Ovary (tissue), 9 donors: Measurements from ENCODE around the gene FTCD. TPM values are rescaled to one million over a fixed set of nuclear protein-coding genes. Genes with fewer than 3 reads are reported as not detected.
"Not testable (repeated sequence)": the region's sequence is repeated elsewhere in the genome, so short reads cannot be mapped to it uniquely, and the experiment has no call there.

ENCODE experiments used
- DNase-seq, 5 donors: peaks; one replicate each; pipeline ENCODE4 v3.0.0-alpha.2; 2019 to 2020
- H3K27ac ChIP-seq, 2 donors: fragments of 200-600 bp; one replicate each; pipeline versions ENCODE4 v1.5.1 to v1.8.0; 2019 to 2022
- H3K27me3 ChIP-seq: fragments of 200-600 bp; one replicate; pipeline ENCODE4 v1.8.0; 2022
- H3K36me3 ChIP-seq: fragments of 200-600 bp; sonication (generic); one replicate; pipeline ENCODE4 v1.5.1; 2019
- H3K4me1 ChIP-seq: one replicate; pipeline ENCODE4 v1.8.1; 2013; ENCODE audit warnings: mild to moderate bottlenecking, moderate library complexity; ENCODE audit not compliant: insufficient read depth
- H3K4me3 ChIP-seq: fragments of 200-600 bp; sonication (generic); one replicate; pipeline ENCODE4 v1.5.1; 2017
- H3K9me3 ChIP-seq, 2 donors: fragments of 200-600 bp in 1 of 2; sonication (generic) in 1 of 2; one replicate each; pipeline versions ENCODE4 v1.5.1 to v1.8.1; 2013 to 2019; ENCODE audit warnings: mild to moderate bottlenecking in 1 of 2, moderate library complexity in 1 of 2
- CTCF ChIP-seq, 3 donors: fragments of 450-650 bp in 2 of 3; fragments of 200-600 bp in 1 of 3; IDR thresholded peaks; one replicate each; pipeline versions ENCODE4 v1.5.1 to v1.8.0; 2016 to 2022; ENCODE audit warnings: antibody characterized with exemption in 3 of 3, mild to moderate bottlenecking in 1 of 3
- EP300 ChIP-seq: sonication (generic); formaldehyde crosslinking; IDR thresholded peaks from one replicate; pipeline ENCODE4 v1.6.1; 2017; ENCODE audit warnings: antibody characterized with exemption
- POLR2A ChIP-seq: fragments of 450-650 bp; IDR thresholded peaks from one replicate; pipeline ENCODE4 v1.6.1; 2017; ENCODE audit warnings: antibody characterized with exemption, mild to moderate bottlenecking, moderate library complexity
- WGBS, 3 donors: extraction: QIAGEN DNeasy Blood & Tissue Kit in 1 of 3; methylation state at CpG; one replicate each; pipeline versions ENCODE4 v1.1.5 to v1.1.7; 2013 to 2017; 5-methylcytosine and 5-hydroxymethylcytosine counted together
- intact Hi-C, 4 donors: fragments of 100-400 bp; cut with DNase I; formaldehyde crosslinking; loops; one replicate each; pipeline versions ENCODE4 v1.11.0 to v1.15.1; 2022 to 2023
- polyA plus RNA-seq, 2 donors: library from polyadenylated mRNA; stranded (reverse); fragments of 200-250 nt in 1 of 2; fragments of 350-450 nt in 1 of 2; fragmentation: Illumina TruSeq in 1 of 2; extraction: RNeasy Lipid Tissue Mini Kit (QIAGEN cat#74804) in 1 of 2; gene quantifications; one replicate each; pipeline ENCODE4 v1.2.3, GENCODE V29; 2013 to 2014
- total RNA-seq, 7 donors: library from RNA; depleted of rRNA in 2 of 7; stranded (reverse); fragments of >200 nt in 2 of 7; fragmentation: NEBNext Ultra II Directional in 3 of 7; extraction: Animal tissue kit (Norgen Biotek cat#: 25700) in 3 of 7; gene quantifications; one replicate each; pipeline versions ENCODE4 v1.1.0 to v1.2.4, GENCODE V29; 2016 to 2023
- donor health status: DM: no; HTN: no; CAD: no; lungs with moderate emphysema.
- donor health status: DM: no; HTN: no; CAD: no.
- donor health status: Bipolar disorder and iron deficiency.
- donor health status: DM: yes; HTN: yes; CAD: no.
- donor health status: DM: no; HTN: no; CAD: no.
- donor health status: DM: yes; HTN: yes; CAD: no.

FTCD gene
- total and polyA plus RNA-seq, 9 donors = 0.83 to 7.5 (median 3.7) TPM; not detected in 1

GRCh38 chr21:46202592-46203202, 47.3 kb upstream of the FTCD start:
- intact Hi-C loops = no loop called here
- Histone ChIP-seq H3K4me1 (no peaks in the 10 kb centered on the region), H3K36me3 (no peaks in the 10 kb centered on the region), H3K9me3 (no peaks in the 10 kb centered on the region), H3K27ac (no peak overlapping the region), H3K27me3 (no peaks in the 10 kb centered on the region), H3K4me3 (no peak overlapping the region)
- no peak for TF ChIP-seq POLR2A
- TF ChIP-seq CTCF (IDR thresholded peaks at IDR 0.05) = no peak
- TF ChIP-seq EP300 = no peak
- DNase-seq = no peak
- WGBS, 3 donors = 88 to 92% (median 92%) methylated on average over 6 of the region's 6 CpGs

- H3K9me3 ChIP-seq, H3K36me3 ChIP-seq, H3K4me3 ChIP-seq, DNase-seq, H3K27me3 ChIP-seq, H3K27ac ChIP-seq, H3K4me1 ChIP-seq, intact Hi-C loops: not testable (repeated sequence)
- 81 to 87% (median 82%) methylated on average over 3 to 4 of the region's 8 CpGs for WGBS, 3 donors
These were observed 45.8 kb upstream of the FTCD start for GRCh38 chr21:46200877-46201803.

GRCh38 chr21:46199436-46200373, 44.3 kb upstream of the FTCD start:
- Histone ChIP-seq H3K9me3 (no peaks in the 10 kb centered on the region), H3K36me3 (no peaks in the 10 kb centered on the region), H3K27ac (no peak overlapping the region), H3K4me3 (no peak overlapping the region), H3K4me1 (no peaks in the 10 kb centered on the region), H3K27me3 (no peaks in the 10 kb centered on the region)
- WGBS, 3 donors = 78 to 85% (median 83%) methylated on average over 13 of the region's 13 CpGs
- intact Hi-C loops = no loop called here
- TF ChIP-seq EP300 (no peak), CTCF (IDR thresholded peaks at IDR 0.05) (no peak), POLR2A (no peak)
- peak in 2 of 5 donors; percentile 0 to 4 for DNase-seq

GRCh38 chr21:46196733-46197132, 41.4 kb upstream of the FTCD start:
- intact Hi-C loops = no loop called here
- peak in 4 of 5 donors; percentile 11 to 29 (median 14) for DNase-seq

More at GRCh38 chr21:46196733-46197132, 41.4 kb upstream of the FTCD start:
- H3K27me3 ChIP-seq = no peaks in the 10 kb centered on the region
- 88 to 89% (median 89%) methylated on average over 20 of the region's 20 CpGs for WGBS, 3 donors
- no peak overlapping the region for H3K4me3 ChIP-seq
- TF ChIP-seq EP300 (no peak), POLR2A (no peak), CTCF (IDR thresholded peaks at IDR 0.05) (no peak)
- no peaks in the 10 kb centered on the region for H3K36me3 ChIP-seq
- no peaks in the 10 kb centered on the region for H3K9me3 ChIP-seq
- no peaks in the 10 kb centered on the region for H3K4me1 ChIP-seq
- no peak overlapping the region for H3K27ac ChIP-seq
